Neuron (in vitro differentiated cells): ENCODE results near the gene NCKAP5.

Experiments used
- H2AFZ ChIP-seq: one replicate; pipeline ENCODE4 v1.6.1; 2013; ENCODE audit warnings: low read depth, mild to moderate bottlenecking, inconsistent platforms, low read length, moderate library complexity
- H3K27me3 ChIP-seq: one replicate; pipeline ENCODE4 v1.6.1; 2013; ENCODE audit warnings: low read length; ENCODE audit not compliant: insufficient read depth
- H3K36me3 ChIP-seq: one replicate; pipeline ENCODE4 v1.6.1; 2013; ENCODE audit warnings: low read length; ENCODE audit not compliant: insufficient read depth
- H3K4me1 ChIP-seq: one replicate; pipeline ENCODE4 v1.6.1; 2013; ENCODE audit warnings: low read length; ENCODE audit not compliant: insufficient read depth
- H3K4me3 ChIP-seq: 2 replicates; pipeline ENCODE4 v1.5.1; 2013; ENCODE audit warnings: mild to moderate bottlenecking, low read length, moderate library complexity
- H3K9me3 ChIP-seq: one replicate; pipeline ENCODE4 v1.6.1; 2013; ENCODE audit warnings: low read length

Gene NCKAP5

GRCh38 chr2:133568172-133568571, at the start of gene NCKAP5:
TSS of gene NCKAP5 (minus strand) at chr2:133568463. CDS start at chr2:133517526, 50,937 bp downstream.
- no peak within 1 kb of the TSS for H2AFZ ChIP-seq
- peaks cover 8% of the 10 kb centered on the region for H3K9me3 ChIP-seq
- peaks cover 33% of the 10 kb centered on the region for H3K4me1 ChIP-seq
- peaks cover 2% of the 10 kb centered on the region for H3K36me3 ChIP-seq
- peak within 1 kb of the TSS; percentile 55 for H3K4me3 ChIP-seq
- no peaks in the 10 kb centered on the region for H3K27me3 ChIP-seq

- no peaks in the 10 kb centered on the region for H3K36me3 ChIP-seq
- no peak overlapping the region for H2AFZ ChIP-seq
- peaks cover 39% of the 10 kb centered on the region for H3K4me1 ChIP-seq
- no peaks in the 10 kb centered on the region for H3K27me3 ChIP-seq
- H3K4me3 ChIP-seq, result no peak overlapping the region
- peaks cover 7% of the 10 kb centered on the region for H3K9me3 ChIP-seq
These were observed 41.4 kb upstream of the NCKAP5 start for GRCh38 chr2:133609664-133610063.

DNA sequence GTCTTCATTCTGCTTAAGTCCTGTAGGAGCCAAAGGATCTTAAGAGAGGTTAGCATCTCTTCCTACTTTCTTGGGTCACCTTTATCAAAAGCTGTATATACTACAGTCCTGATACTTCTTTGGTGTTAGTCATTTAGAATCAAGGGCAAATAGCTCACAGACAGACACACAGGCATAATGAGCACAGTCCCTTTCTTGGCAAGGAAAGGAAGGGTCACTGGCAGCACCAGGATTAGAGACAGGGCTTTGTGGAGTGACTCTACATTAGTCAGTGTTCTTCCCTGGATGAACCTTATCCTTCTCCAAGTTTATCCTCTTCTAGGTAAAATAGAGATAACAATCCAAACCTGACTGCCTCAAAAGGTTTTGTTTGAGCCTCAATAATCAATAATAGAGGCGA, 40.0 kb upstream of the NCKAP5 start:
- no peaks in the 10 kb centered on the region for H3K27me3 ChIP-seq
- H2AFZ ChIP-seq, result no peak overlapping the region
- H3K36me3 ChIP-seq, result no peaks in the 10 kb centered on the region
- peaks cover 39% of the 10 kb centered on the region for H3K4me1 ChIP-seq
- no peaks in the 10 kb centered on the region for H3K9me3 ChIP-seq
- H3K4me3 ChIP-seq, result no peak overlapping the region

DNA sequence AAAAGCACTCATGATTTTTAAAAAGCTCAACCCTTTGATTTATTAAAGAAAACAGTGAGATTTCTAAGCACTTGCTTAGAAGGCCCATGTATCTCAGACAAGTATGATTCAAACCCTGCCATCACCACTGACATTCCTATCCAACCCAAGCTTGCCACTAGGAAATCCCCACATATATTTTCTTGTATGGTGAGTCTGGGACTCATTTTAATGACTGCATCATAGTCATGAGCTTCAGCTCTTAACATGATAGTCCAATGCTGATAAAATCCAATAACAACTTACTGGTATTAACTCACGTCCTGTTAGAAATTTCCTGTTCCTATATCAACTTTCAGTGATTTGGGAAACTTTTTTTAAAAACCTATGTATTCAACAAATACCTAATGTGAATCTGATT, 39.4 kb upstream of the NCKAP5 start:
- Histone ChIP-seq H3K4me3 (no peak overlapping the region), H3K9me3 (no peaks in the 10 kb centered on the region), H3K27me3 (no peaks in the 10 kb centered on the region), H2AFZ (no peak overlapping the region), H3K36me3 (no peaks in the 10 kb centered on the region), H3K4me1 (peaks cover 38% of the 10 kb centered on the region)

GRCh38 chr2:133606616-133607015, 38.4 kb upstream of the NCKAP5 start:
- H3K4me3 ChIP-seq, result no peak overlapping the region
- H3K9me3 ChIP-seq, result no peaks in the 10 kb centered on the region
- H3K4me1 ChIP-seq, result peaks cover 29% of the 10 kb centered on the region
- no peaks in the 10 kb centered on the region for H3K36me3 ChIP-seq
- H3K27me3 ChIP-seq, result no peaks in the 10 kb centered on the region
- H2AFZ ChIP-seq, result no peak overlapping the region

GRCh38 chr2:133605766-133606137, 37.5 kb upstream of the NCKAP5 start:
- Histone ChIP-seq H3K9me3 (no peaks in the 10 kb centered on the region), H3K27me3 (no peaks in the 10 kb centered on the region), H2AFZ (no peak overlapping the region), H3K36me3 (no peaks in the 10 kb centered on the region), H3K4me1 (peaks cover 26% of the 10 kb centered on the region), H3K4me3 (no peak overlapping the region)

GRCh38 chr2:133605011-133605765, 36.9 kb upstream of the NCKAP5 start:
- no peaks in the 10 kb centered on the region for H3K36me3 ChIP-seq
- H3K9me3 ChIP-seq, result no peaks in the 10 kb centered on the region
- H3K27me3 ChIP-seq, result no peaks in the 10 kb centered on the region
- no peak overlapping the region for H3K4me3 ChIP-seq
- H3K4me1 ChIP-seq, result peaks cover 26% of the 10 kb centered on the region
- no peak overlapping the region for H2AFZ ChIP-seq

DNA sequence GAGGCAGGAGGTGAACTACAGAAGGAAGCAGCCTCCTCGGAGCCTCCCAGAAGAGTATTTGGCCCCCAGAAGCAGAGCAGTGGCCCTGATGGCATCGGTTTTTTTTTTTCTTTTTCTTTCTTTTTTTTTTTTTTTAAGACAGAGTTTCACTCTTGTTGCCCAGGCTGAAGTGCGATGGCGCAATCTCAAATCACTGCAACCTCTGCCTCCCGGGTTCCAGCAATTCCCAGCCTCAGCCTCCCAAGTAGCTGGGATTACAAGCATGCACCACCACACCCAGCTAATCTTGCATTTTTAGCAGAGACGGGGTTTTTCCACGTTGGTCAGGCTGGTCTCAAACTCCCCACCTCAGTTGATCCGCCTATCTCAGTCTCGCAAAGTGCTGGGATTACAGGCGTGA, 34.8 kb upstream of the NCKAP5 start:
- H3K9me3 ChIP-seq, result no peaks in the 10 kb centered on the region
- H3K36me3 ChIP-seq, result no peaks in the 10 kb centered on the region
- H3K4me3 ChIP-seq, result no peak overlapping the region
- no peak overlapping the region for H2AFZ ChIP-seq
- H3K4me1 ChIP-seq, result peaks cover 42% of the 10 kb centered on the region
- H3K27me3 ChIP-seq, result no peaks in the 10 kb centered on the region

GRCh38 chr2:133602538-133602937, 34.3 kb upstream of the NCKAP5 start:
- Histone ChIP-seq H3K4me1 (peaks cover 45% of the 10 kb centered on the region), H2AFZ (no peak overlapping the region), H3K9me3 (no peaks in the 10 kb centered on the region), H3K36me3 (no peaks in the 10 kb centered on the region), H3K4me3 (no peak overlapping the region), H3K27me3 (no peaks in the 10 kb centered on the region)

DNA sequence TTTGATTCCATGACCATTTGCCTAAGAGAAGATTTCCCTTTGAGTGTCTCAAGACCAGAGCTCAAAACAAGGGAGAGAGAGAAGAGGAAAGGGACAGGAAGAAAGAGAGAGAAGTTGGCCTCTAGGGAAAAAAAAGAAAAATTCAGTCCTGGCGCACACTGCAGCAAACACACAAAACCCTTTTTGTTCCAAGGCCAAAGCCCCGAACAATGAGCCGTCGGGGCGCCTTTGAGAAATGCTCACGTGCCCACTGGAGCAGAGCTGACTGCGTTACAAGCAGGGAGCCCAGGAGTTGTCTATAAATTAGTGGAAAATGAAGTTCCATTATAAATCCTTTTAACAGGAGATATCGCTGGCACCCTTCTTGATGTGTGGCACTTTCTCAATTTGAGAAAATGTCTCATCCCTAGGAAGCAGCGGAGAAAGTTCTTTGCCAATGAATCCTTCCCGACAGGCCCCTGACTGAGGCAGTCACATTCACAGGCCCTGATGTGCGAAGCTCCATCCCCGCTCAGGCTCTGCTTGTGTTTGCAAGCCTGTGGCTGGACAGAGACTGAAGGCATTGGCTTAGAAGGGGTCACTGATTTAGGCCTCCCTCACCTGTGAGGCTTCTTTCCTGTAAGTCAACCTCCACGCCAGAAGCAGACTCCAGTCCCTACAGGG, 32.1 kb upstream of the NCKAP5 start:
- Histone ChIP-seq H3K4me3 (no peak overlapping the region), H3K36me3 (no peaks in the 10 kb centered on the region), H3K27me3 (no peaks in the 10 kb centered on the region), H2AFZ (no peak overlapping the region), H3K4me1 (peaks cover 45% of the 10 kb centered on the region), H3K9me3 (no peaks in the 10 kb centered on the region)

DNA sequence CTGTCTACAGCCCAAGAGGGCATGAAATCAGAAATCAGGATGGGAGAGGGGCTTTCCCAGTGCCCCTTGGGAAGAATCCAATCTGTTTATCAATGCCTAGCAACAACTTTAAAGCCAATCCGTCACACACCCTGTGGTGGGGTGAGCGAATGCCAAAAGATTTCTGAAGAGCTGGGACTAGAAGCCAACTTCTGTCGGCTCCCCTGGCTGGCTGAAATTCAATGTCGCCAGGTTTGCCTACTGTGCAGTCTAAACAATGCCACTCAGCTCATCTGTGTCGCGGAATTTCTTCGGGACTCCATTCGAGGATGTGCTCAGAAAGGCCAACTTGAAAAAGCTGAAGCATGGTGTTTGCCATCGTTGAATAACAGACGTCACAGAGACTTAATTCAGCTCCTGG, 31.5 kb upstream of the NCKAP5 start:
- Histone ChIP-seq H3K27me3 (no peaks in the 10 kb centered on the region), H3K36me3 (no peaks in the 10 kb centered on the region), H2AFZ (no peak overlapping the region), H3K9me3 (no peaks in the 10 kb centered on the region), H3K4me1 (peaks cover 41% of the 10 kb centered on the region), H3K4me3 (no peak overlapping the region)

- Histone ChIP-seq H3K4me1 (peaks cover 41% of the 10 kb centered on the region), H2AFZ (no peak overlapping the region), H3K27me3 (no peaks in the 10 kb centered on the region), H3K4me3 (no peak overlapping the region), H3K9me3 (no peaks in the 10 kb centered on the region), H3K36me3 (no peaks in the 10 kb centered on the region)
These were observed 31.0 kb upstream of the NCKAP5 start for GRCh38 chr2:133599211-133599803.

GRCh38 chr2:133598769-133599168, 30.5 kb upstream of the NCKAP5 start:
- no peaks in the 10 kb centered on the region for H3K27me3 ChIP-seq
- H3K4me3 ChIP-seq, result no peak overlapping the region
- H3K36me3 ChIP-seq, result no peaks in the 10 kb centered on the region
- H3K4me1 ChIP-seq, result peaks cover 41% of the 10 kb centered on the region
- H2AFZ ChIP-seq, result no peak overlapping the region
- no peaks in the 10 kb centered on the region for H3K9me3 ChIP-seq
